Thyroid gland (tissue), 4 donors: ENCODE measurements around the gene P3R3URF. TPM values are rescaled to one million over a fixed set of nuclear protein-coding genes. Genes with fewer than 3 reads are reported as not detected.

ENCODE experiments used
- small RNA-seq: library from RNA; depleted of rRNA; stranded (forward); fragments of <200 nt; gene quantifications from one replicate; pipeline ENCODE3, GENCODE V24; 2016
- total RNA-seq, 4 donors: library from RNA; depleted of rRNA; stranded (reverse); fragments of >200 nt; gene quantifications; one replicate each; pipeline ENCODE4 v1.2.3, GENCODE V29; 2016

P3R3URF gene
- total RNA-seq, 4 donors from 2014 or later: not detected

Small RNAs within 50 kb of the gene (small RNA-seq; reads per million reads assigned to genes)
- gene AL672043.1: not detected

Other genes starting within 250 kb of the P3R3URF start
- 10 to 100 TPM; 16.0 to 36.2 (median 20.9) TPM for gene PIK3R3, start 43.9 kb downstream of the P3R3URF start, total RNA-seq
- gene TSPAN1, start 1.4 kb downstream of the P3R3URF start, total RNA-seq: 100 to 1,000 TPM in 2 of 4 donors, 10 to 100 TPM in 2; 61.2 to 154 (median 105) TPM
- 10 to 100 TPM; 54.2 to 90.8 (median 79.3) TPM for gene POMGNT1, start 21.9 kb upstream of the P3R3URF start, total RNA-seq
- 10 to 100 TPM; 30.5 to 47.4 (median 37.8) TPM for gene LURAP1, start 26.8 kb upstream of the P3R3URF start, total RNA-seq
- 1 to 10 TPM in 1 of 4 donors, under 1 TPM in 3; 0.27 to 1.7 (median 0.61) TPM for gene RAD54L, start 71.3 kb upstream of the P3R3URF start, total RNA-seq
- 100 to 1,000 TPM in 2 of 4 donors, 10 to 100 TPM in 2; 73.5 to 111 (median 99.4) TPM for gene LRRC41, start 127.1 kb upstream of the P3R3URF start, total RNA-seq
- gene UQCRH, start 127.2 kb upstream of the P3R3URF start, total RNA-seq: 100 to 1,000 TPM; 122 to 367 (median 267) TPM
- gene NSUN4, start 164.3 kb upstream of the P3R3URF start, total RNA-seq: 10 to 100 TPM; 23.4 to 40.0 (median 34.9) TPM
- 100 to 1,000 TPM; 103 to 199 (median 152) TPM for gene FAAH, start 217.8 kb upstream of the P3R3URF start, total RNA-seq